ENCODE results near the gene CCL23.
"Not testable (repeated sequence)": the region's sequence is repeated elsewhere in the genome, so short reads cannot be mapped to it uniquely, and the experiment has no call there.

CCL23 gene, protein sequence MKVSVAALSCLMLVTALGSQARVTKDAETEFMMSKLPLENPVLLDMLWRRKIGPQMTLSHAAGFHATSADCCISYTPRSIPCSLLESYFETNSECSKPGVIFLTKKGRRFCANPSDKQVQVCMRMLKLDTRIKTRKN

GRCh38 chr17:36017799-36018198 is at the start of gene CCL23:
Gene CCL23, minus strand, starts transcription at chr17:36017972. Its CDS starts 75 bp downstream, at chr17:36017897.
- DNase-seq = no peak

- no peak for DNase-seq
These were observed 48.7 kb upstream of the CCL23 start for GRCh38 chr17:36066365-36066985.

- no peak for DNase-seq
These were observed 46.2 kb upstream of the CCL23 start, which contains the start of gene CCL18 for GRCh38 chr17:36063786-36064541. Gene CCL18, plus strand, starts transcription at chr17:36064272. Its CDS starts 71 bp downstream, at chr17:36064343.

- DNase-seq = no peak
These were observed 43.0 kb upstream of the CCL23 start for GRCh38 chr17:36060816-36061215.

DNA sequence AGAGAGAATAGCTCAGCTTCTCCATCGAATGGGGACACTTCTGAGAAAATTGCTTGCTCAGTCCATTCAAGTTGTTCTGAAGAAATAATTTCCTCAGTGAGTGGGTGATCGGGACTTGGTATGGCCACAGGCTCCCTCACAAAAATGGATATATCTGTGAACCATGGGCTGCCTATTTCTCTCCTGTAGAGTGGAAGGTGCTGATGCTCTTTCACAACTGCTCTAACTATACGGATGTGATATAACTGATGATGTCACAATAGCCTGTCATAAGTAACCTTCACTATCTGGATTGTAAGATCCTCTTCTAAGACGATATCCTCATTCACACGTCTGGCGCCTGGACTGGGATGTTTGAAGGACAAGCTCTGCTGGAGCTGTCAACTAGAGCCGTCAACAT is 41.6 kb upstream of the CCL23 start:
- DNase-seq = no peak

DNA sequence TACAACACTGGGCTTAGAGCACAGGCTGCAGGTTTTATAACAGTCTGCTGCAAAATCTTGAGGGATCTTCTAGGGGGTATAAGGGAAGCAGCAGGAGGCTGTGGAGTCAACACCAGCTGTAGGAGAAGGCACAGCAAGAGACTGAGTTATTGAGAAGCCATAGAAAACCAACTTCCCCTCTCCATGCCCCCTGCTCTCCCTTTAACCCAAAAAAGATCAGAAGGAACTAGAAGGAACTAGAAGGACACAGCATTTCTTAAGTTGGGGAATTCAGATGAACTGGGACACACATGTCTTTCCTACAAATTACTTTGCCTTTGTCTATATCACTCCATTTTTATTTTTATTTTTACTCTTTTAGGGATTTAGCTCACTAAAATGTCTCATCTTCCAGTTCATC is 40.1 kb upstream of the CCL23 start:
- DNase-seq = no peak

DNA sequence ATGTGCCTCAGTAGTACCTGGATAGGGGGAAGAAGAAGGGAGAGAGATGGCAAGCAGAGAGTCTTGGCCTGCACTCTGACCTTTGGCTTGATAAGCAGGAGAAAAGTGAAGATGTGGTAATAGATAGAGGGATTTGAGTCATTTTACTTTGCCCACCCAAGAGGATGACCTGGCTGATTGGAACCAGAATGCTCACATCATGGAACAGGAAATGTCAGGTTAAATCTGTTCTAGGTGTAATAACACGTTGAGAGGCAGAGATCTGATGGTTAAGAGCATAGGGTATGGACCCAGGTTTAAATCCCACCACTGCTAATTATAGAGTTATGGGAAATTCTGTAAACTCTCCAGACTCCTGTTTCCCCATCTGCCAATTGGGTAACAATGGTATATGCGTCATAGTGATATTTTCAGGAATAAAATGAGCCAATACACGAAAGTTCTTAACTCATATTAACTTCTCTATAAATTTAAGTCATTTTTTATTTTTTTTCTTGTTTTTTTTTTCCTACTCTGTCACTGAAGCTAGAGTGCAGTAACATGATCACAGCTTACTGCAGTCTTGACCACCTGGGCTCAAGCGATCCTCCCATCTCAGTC is 38.2 kb upstream of the CCL23 start:
- DNase-seq = no peak

- no peak for DNase-seq
These were observed 37.4 kb upstream of the CCL23 start for GRCh38 chr17:36055171-36055570.

DNA sequence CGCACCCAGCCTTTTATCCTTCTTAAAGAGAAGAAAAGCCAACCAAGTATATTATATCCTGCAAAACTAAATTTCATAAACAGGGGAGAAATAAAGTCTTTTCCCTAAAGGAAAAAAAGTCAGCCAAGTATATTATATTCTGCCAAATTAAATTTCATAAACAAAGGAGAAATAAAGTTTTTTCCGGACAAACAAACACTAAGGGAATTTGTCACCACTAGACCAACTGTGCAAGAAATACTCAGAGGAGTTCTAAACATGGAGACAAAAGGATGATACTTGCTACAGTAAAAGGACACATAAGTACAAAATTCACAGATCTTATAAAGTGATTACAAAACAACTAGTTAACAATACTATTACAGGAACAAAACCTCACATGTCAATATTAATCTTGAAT is 31.9 kb upstream of the CCL23 start:
- DNase-seq = no peak

DNA sequence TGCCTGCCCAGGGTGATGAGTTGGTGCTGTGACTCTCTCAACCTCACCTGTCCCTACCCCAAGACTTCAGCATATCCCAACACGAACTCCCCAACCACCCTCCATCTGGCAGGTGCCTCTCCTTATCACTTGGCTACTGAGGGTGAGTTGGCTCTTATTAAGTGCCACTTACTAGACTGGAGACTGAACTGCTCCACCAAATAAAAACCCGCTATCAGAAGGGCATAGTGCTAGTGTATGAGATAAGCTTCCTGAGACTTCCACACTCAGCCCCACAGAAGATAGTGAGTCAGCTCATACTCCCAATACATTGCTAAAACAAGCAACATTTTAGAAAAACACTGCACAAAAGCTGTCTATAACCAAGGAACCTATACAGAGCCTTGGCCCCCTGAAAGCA is 30.3 kb upstream of the CCL23 start:
- no peak for DNase-seq

GRCh38 chr17:36036235-36036634 is 18.5 kb upstream of the CCL23 start:
- DNase-seq = no peak

DNA sequence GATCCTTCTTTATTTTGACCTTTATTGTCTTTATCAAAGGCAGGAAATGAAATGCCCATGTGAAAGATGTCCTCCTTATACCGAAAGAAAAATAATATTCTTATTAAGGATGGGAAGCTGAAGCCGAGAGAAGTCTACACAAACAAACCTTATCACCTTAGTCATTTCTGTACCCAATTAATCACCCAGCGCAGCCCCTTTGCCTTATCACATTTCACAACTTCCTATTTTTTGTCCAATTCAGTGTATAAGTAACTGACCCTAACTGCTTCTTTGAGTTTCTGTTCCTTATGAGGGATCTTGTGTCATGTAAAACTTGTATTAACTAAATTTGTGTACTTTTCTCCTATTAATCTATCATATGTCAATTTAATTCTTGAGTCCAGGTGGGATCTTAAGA is 16.4 kb upstream of the CCL23 start:
- no peak for DNase-seq

GRCh38 chr17:36030956-36031355 is 13.2 kb upstream of the CCL23 start:
- DNase-seq = no peak

DNA sequence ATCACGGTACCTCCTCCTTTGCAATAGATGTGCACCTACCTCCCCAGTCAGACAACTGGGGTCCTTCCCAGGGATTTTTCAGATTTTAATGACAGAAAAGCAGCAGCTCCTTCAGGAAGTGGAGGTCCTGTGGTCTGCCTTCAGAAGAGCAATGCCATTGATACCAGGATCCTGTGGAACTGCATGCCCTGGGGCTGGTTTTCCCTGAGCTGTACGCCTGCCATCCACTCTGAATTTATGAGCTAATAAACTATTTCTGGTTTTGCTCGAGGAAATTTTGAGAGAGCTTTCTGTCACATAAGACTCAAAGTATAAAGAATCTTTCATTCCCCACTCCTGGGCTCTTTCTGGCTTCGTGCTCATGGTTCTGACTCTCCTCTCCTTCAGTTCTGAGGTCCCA is 10.0 kb upstream of the CCL23 start:
- no peak for DNase-seq

DNA sequence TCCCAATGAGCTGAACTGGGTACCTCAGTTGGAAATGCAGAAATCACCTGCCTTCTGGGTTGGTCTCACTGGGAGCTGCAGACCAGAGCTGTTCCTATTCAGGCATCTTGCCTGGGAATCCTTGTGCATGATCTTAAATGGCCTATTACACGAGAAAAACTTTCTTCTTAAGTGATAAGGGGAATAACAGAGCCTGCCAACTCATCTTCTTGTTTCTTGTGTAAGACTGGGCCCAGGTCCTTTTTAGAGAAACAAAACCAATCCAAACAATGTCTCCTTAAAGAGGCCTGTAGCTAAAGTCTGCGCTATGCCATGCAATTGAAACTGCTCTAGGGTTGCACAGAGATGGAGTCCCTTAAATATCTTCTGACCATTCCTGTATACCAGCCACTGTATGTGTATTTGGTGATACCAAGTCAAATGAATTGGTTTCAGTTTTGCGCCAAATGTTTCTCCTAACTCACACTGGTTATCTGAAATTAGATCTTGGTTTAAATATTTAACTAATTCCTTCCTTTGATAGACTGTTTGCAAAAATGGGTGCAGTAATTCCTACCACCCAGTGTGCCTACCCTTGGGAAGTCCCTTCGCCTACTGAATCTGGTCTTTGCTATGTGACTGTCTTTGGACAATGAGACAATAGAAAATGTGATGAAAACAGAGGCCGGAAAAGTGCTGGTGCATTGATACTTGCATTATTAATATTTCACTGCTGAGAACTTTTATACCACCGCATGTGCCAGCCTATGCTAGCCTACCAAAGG is 6.5 kb upstream of the CCL23 start:
- no peak for DNase-seq

- DNase-seq = no peak
These were observed 1.7 kb upstream of the CCL23 start for GRCh38 chr17:36019423-36019822.

GRCh38 chr17:36016555-36016954 is 1.2 kb downstream of the CCL23 start:
- no peak for DNase-seq

GRCh38 chr17:36015895-36016294 is 1.9 kb downstream of the CCL23 start:
- DNase-seq = not testable (repeated sequence)

- no peak for DNase-seq
These were observed 2.8 kb downstream of the CCL23 start for GRCh38 chr17:36014946-36015345.

- no peak for DNase-seq
These were observed 6.6 kb downstream of the CCL23 start for GRCh38 chr17:36011201-36011600.

GRCh38 chr17:36008998-36009665 is 8.6 kb downstream of the CCL23 start:
- DNase-seq = no peak

DNA sequence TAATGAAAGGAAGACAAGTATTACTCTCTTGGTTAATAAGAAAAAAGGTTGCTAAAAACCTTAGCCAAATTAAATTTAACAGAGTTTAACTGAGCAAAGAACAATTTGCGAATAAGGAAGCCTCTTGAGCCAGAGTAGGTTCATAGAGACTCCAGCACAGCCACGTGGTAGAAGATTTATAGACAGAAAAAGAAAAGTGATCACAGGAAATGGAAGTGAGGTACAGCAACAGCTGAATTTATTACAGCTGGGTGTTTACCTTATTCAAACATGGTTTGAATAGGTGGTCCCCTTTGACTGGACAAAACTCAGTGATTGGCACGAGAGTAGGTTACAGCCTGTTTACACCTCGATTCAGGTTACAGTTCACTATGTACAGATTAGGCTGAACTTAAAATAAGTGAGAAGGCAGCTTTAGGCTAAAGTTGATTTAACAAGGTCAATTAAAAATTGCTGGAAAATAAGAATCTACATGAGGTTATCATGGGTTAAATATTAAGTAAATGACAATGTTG is 13.1 kb downstream of the CCL23 start:
- no peak for DNase-seq
